Naive thymus-derived CD8-positive, alpha-beta T cell (primary cell): ENCODE measurements around the gene HOXC13. TPM values are rescaled to one million over a fixed set of nuclear protein-coding genes. Genes with fewer than 3 reads are reported as not detected.

Experiments used
- ATAC-seq, 2 donors: fragments of 150-1000 bp; cut with Tn5 transposase in 1 of 2; sonication (Bioruptor Pico), chemical (Tn5 transposase) in 1 of 2; 1 replicate in 1 of 2; 2 replicates in 1 of 2; pipeline ENCODE4 v1.10.0; 2021; ENCODE audit warnings: mild to moderate bottlenecking in 2 of 2, moderate library complexity in 2 of 2
- POLR2A ChIA-PET: fragments of 350-600 bp; sonication (Branson Sonifier 250); formaldehyde crosslinking; loops from one replicate; lab custom pipeline; 2021; ENCODE audit warnings: antibody characterized with exemption; lab: Charles Lee
- DNase-seq, 10 donors: peaks; one replicate each; pipeline versions ENCODE4 v3.0.0 to v3.0.0-alpha.2; 2020 to 2022
- H3K27ac Mint-ChIP-seq, 10 donors: one replicate each; pipeline ENCODE4 v1.8.0; 2020 to 2022; ENCODE audit warnings: mild to moderate bottlenecking in 10 of 10, mixed read lengths in 10 of 10, moderate library complexity in 4 of 10, inconsistent platforms in 1 of 10
- H3K27me3 Mint-ChIP-seq, 5 donors: one replicate each; pipeline ENCODE4 v1.8.0; 2021 to 2022; ENCODE audit warnings: mixed read lengths in 5 of 5
- H3K36me3 Mint-ChIP-seq, 3 donors: one replicate each; pipeline ENCODE4 v1.8.0; 2020 to 2022; ENCODE audit warnings: mixed read lengths in 3 of 3, mild to moderate bottlenecking in 2 of 3, inconsistent platforms in 1 of 3
- H3K4me1 Mint-ChIP-seq, 4 donors: one replicate each; pipeline ENCODE4 v1.8.0; 2021 to 2022; ENCODE audit warnings: mixed read lengths in 4 of 4
- H3K4me3 Mint-ChIP-seq, 10 donors: one replicate each; pipeline ENCODE4 v1.8.0; 2020 to 2022; ENCODE audit warnings: mild to moderate bottlenecking in 10 of 10, mixed read lengths in 10 of 10, moderate library complexity in 6 of 10, inconsistent platforms in 1 of 10
- H3K9me3 Mint-ChIP-seq, 9 donors: one replicate each; pipeline ENCODE4 v1.8.0; 2020 to 2022; ENCODE audit warnings: mixed read lengths in 9 of 9, mild to moderate bottlenecking in 3 of 9, inconsistent platforms in 1 of 9, moderate library complexity in 1 of 9
- polyA plus RNA-seq, 3 donors: library from polyadenylated mRNA; unstranded; fragments of 300-500 nt; fragmentation: Illumina TruSeq; gene quantifications; one replicate each; pipeline ENCODE4 v1.2.3, GENCODE V29; 2021
- total RNA-seq, 8 experiments: library from RNA in 2 of 8; stranded (reverse) in 2 of 8; gene quantifications; one replicate each; pipeline ENCODE4 v1.2.3 and lab custom pipeline; 2021 to 2026

HOXC13 gene
- total and polyA plus RNA-seq, 5 experiments from 2014 or later = not detected

DNA sequence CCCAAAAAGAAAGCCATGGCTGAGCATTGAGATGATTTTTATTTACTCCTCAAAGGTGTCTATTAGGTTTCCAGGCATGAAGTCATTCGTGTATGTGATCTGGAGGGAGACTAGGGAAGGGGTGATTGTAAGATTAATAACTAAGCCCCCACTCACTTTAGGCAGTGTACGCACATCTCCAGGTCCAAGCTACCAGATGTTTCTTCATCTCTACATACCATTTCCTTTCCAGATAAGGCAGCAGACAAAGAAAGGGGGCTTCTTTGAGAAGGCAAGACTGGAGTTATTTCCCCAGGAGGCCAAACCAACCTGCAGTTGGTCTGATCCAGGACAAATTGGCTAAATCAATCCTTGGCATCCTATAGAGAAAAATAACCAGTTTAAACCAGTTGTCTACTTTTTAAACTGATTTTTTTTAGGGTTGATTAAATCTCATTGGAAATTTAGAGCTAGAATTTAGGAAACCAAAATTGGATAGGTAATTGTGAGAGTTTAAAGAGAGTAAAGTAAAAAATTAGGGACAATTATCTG, 3.9 kb downstream of the HOXC13 start:
- H3K4me1 Mint-ChIP-seq = peaks cover 6 to 27% (median 12%) of the 10 kb centered on the region in 4 donors
- H3K9me3 Mint-ChIP-seq = peaks cover 0 to 6% (median 0%) of the 10 kb centered on the region in 9 donors
- ATAC-seq (no peak), DNase-seq (no peak)
- POLR2A ChIA-PET = no interaction called here
- no peak overlapping the region for H3K27ac Mint-ChIP-seq
- H3K36me3 Mint-ChIP-seq = peaks cover 0 to 4% (median 3%) of the 10 kb centered on the region in 3 donors
- H3K27me3 Mint-ChIP-seq = peaks cover 49 to 89% (median 79%) of the 10 kb centered on the region in 5 donors
- H3K4me3 Mint-ChIP-seq = no peak overlapping the region

DNA sequence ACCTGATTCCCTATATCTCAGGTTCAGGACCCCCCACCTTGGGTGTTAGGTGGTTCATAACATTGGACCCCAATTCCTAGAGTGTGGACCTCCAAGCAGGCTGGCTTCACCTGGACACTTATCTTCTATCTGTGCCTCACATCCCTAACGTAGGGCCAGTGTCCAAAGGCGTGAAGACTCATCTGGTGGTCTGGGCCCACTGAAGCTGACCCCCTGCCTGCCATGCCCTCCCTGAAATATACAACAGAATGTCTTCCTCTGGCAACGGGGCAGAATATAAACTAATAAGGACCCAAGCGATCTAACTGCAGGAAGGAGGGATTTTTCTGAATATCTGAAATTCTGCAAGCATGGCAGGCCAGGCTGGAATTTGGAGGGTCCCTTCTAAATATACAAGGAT, 5.6 kb downstream of the HOXC13 start:
- DNase-seq (no peak), ATAC-seq (no peak)
- Mint-ChIP-seq H3K4me1 (peaks cover 5 to 18% (median 7%) of the 10 kb centered on the region in 4 donors), H3K4me3 (no peak overlapping the region), H3K36me3 (peaks cover 0 to 7% (median 3%) of the 10 kb centered on the region in 3 donors), H3K9me3 (peaks cover 0 to 8% (median 0%) of the 10 kb centered on the region in 9 donors), H3K27me3 (peaks cover 57 to 95% (median 88%) of the 10 kb centered on the region in 5 donors), H3K27ac (no peak overlapping the region)
- POLR2A ChIA-PET = no interaction called here

GRCh38 chr12:53944907-53945847, 6.5 kb downstream of the HOXC13 start:
- peak overlapping the region in 2 of 10 donors; percentile 5 to 18 for H3K4me3 Mint-ChIP-seq
- H3K27ac Mint-ChIP-seq = no peak overlapping the region

DNA sequence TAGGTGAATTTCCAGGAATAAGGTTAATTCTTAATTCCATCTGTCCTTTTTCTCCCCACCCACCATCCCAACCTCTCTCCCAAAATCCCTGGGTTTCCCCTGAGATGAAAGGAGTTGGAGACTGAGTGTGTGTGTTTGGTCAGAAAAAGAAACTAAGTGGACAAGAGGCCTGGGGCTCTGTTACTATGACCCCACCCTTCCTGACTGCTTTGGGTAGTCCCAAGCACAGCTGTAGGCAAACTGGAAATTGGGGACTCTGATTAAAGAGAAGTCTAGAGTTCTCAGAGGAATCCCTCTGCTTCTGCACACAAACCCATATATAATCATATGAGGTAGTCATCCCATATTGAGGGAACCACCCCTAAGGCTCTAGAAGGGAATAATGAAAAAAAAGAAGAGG, 9.1 kb downstream of the HOXC13 start:
- Mint-ChIP-seq H3K9me3 (peaks cover 0 to 2% (median 0%) of the 10 kb centered on the region in 9 donors), H3K27me3 (peaks cover 59 to 97% (median 88%) of the 10 kb centered on the region in 5 donors), H3K36me3 (peaks cover 0 to 2% (median 1%) of the 10 kb centered on the region in 3 donors), H3K4me3 (no peak overlapping the region), H3K4me1 (peaks cover 7 to 33% (median 10%) of the 10 kb centered on the region in 4 donors), H3K27ac (no peak overlapping the region)
- DNase-seq (no peak), ATAC-seq (no peak)
- POLR2A ChIA-PET = interaction anchor here (0.7 kb wide), 1 partner anchor 456 kb away, joined by 8 read pairs; no protein-coding TSS in a partner anchor

More at GRCh38 chr12:53944907-53945847, 6.5 kb downstream of the HOXC13 start:
- POLR2A ChIA-PET = no interaction called here
- DNase-seq (no peak), ATAC-seq (no peak)
- peaks cover 0 to 8% (median 0%) of the 10 kb centered on the region in 9 donors for H3K9me3 Mint-ChIP-seq
- H3K27me3 Mint-ChIP-seq = peaks cover 58 to 97% (median 89%) of the 10 kb centered on the region in 5 donors
- H3K4me1 Mint-ChIP-seq = peaks cover under 1 to 15% (median 6%) of the 10 kb centered on the region in 4 donors
- peaks cover 0 to 3% (median 1%) of the 10 kb centered on the region in 3 donors for H3K36me3 Mint-ChIP-seq

DNA sequence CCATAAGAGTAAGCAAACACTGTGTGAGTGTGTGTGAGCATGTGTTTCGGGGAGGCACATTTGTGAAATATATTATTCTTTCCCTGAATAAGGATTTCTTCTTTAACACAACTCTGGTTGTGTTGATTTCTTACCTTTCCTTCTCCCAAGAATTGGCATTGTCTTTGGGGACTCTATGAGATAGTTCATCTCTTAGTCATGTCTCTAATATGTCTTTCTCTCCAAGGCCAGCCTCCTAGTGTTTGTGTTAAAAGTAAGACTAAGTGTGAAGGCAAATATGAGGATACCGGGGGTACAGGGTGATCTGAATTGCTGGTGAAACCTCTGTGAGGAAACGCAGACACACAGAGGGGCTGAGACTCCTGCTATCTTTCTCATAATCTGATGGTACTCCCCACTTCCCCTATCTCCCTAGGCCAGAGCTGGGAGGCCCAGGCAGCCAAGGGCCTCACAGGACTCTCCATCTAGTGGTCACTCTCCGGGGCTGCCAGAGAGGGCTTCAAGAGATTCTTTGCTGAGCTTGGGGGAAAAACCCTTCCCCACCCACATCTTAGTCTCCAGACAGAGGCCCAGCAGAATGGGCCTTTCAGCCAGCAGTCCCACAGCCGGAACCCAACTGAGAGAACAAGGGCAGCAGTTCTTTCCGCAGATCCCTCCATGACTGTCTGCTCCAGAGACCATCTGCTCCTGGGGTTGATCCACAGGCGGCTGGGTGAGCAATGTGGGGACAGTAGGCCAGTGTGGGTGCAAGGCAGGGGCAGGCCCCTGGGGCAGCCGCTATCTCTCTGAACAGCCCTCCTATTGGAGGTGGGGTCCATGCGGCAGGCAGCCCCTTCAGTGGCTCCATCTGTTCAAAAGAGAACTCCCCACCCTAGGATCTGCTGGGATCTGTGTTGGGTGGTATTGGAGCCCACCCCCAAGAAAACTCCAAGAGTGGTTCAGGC, 10.3 kb downstream of the HOXC13 start:
- POLR2A ChIA-PET = interaction anchor here (0.7 kb wide), 1 partner anchor 120 kb away, joined by 3 read pairs; no protein-coding TSS in a partner anchor
- peaks cover 10 to 41% (median 14%) of the 10 kb centered on the region in 4 donors for H3K4me1 Mint-ChIP-seq
- peak overlapping the region in 1 of 10 donors; percentile 10 for H3K27ac Mint-ChIP-seq
- ATAC-seq (no peak), DNase-seq (no peak)
- H3K9me3 Mint-ChIP-seq = peaks cover 0 to 7% (median 2%) of the 10 kb centered on the region in 9 donors
- no peak overlapping the region for H3K4me3 Mint-ChIP-seq
- peaks cover 59 to 98% (median 88%) of the 10 kb centered on the region in 5 donors for H3K27me3 Mint-ChIP-seq
- peaks cover 2 to 5% (median 2%) of the 10 kb centered on the region in 3 donors for H3K36me3 Mint-ChIP-seq

- POLR2A ChIA-PET = interaction anchor here (0.7 kb wide), 1 partner anchor 120 kb away, joined by 3 read pairs; no protein-coding TSS in a partner anchor
- peaks cover 2 to 5% (median 2%) of the 10 kb centered on the region in 3 donors for H3K36me3 Mint-ChIP-seq
- H3K9me3 Mint-ChIP-seq = peaks cover 0 to 15% (median 2%) of the 10 kb centered on the region in 9 donors
- H3K4me3 Mint-ChIP-seq = no peak overlapping the region
- peak overlapping the region in 1 of 10 donors; percentile 50 for H3K27ac Mint-ChIP-seq
- DNase-seq (no peak), ATAC-seq (no peak)
- peaks cover 56 to 98% (median 82%) of the 10 kb centered on the region in 5 donors for H3K27me3 Mint-ChIP-seq
- peaks cover 9 to 39% (median 15%) of the 10 kb centered on the region in 4 donors for H3K4me1 Mint-ChIP-seq
These were observed 11.2 kb downstream of the HOXC13 start for GRCh38 chr12:53949631-53950436.

GRCh38 chr12:53950437-53950773, 11.8 kb downstream of the HOXC13 start:
- POLR2A ChIA-PET = no interaction called here
- Mint-ChIP-seq H3K4me3 (no peak overlapping the region), H3K27ac (peak overlapping the region in 2 of 10 donors; percentile 29 to 50), H3K9me3 (peaks cover 0 to 15% (median 2%) of the 10 kb centered on the region in 9 donors), H3K27me3 (peaks cover 52 to 95% (median 77%) of the 10 kb centered on the region in 5 donors), H3K4me1 (peaks cover 5 to 34% (median 13%) of the 10 kb centered on the region in 4 donors), H3K36me3 (peaks cover 2 to 5% (median 2%) of the 10 kb centered on the region in 3 donors)
- ATAC-seq (no peak), DNase-seq (no peak)

DNA sequence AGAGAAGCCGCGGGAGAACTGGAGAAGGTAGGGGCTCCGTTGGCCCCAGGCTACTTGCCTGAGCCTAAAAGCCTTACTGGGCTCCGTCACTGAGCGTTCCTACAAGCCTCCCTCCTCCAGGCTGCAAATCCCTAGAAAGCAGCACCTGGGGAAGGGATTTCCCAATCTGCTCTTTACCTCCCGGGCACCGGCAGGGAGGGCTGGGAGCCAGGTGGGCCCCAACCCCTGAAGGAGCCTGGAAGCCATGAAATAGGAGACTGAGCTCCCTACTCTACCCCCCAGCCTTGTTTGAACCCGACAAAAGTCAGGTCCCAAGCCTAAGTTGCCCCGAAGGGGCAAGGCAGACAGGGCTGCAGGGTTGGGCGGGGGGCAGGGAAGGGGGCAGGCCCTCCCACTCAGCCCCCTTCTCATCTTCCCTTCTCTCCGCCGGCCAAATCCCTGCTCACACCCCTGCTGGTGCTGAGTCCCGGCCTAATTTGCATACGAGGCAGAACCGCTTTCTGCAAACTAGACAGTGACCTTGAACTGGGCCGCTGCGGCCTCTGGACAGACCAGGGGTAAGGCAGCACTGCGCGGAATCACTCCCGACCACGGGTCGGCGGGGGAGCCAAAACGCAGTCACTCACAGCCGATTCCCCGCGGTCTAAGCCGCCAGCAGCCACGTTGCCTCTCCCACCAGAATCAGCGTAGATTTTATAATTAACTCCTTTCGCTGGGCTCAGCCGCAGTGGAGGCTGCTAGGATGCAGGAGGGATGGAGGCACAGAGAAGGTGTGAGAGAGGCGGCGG, 12.4 kb downstream of the HOXC13 start:
- POLR2A ChIA-PET = no interaction called here

DNA sequence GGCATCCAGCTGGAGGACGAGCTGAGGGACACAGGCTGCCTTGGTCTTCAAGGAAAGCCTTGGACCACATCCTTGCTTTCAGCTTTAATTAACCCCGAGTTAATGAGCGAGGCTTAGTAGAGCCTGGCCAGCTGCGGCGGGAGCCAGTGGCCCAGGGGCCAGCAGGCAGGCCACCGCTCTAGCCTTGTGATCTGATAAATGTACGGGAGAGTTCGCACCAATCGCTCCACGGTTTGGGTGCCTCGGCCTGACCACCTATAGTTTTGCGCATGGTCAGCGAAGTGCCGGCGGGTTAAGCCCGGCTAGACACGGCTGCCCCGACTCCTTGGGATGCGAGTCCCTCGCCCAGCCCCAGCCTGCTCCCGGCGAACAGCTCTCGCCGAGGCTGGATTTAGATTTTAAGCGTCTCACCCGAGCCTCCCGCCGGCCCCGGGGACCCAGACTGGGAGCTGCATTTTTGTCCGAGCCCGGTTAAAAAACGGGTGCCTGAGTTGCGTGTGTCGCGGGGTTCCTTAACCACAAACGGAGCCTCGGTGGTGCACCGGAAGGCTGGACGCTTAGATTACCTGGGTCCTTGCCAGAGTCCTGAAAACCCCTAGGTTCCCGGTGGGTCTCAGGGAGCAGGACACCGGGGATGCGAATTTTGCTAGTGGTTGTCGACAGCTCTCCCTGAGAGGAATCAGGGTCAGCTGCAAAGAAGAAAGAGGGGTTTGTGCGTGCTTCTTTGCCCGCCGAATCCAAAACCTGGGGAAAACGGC, 13.1 kb downstream of the HOXC13 start:
- Mint-ChIP-seq H3K4me3 (peak overlapping the region in 6 of 10 donors; percentile 11 to 49 (median 34)), H3K4me1 (peaks cover 11 to 48% (median 24%) of the 10 kb centered on the region in 4 donors), H3K27ac (peak overlapping the region in 2 of 10 donors; percentile 73 to 91), H3K9me3 (peaks cover 0 to 15% (median 2%) of the 10 kb centered on the region in 9 donors), H3K27me3 (peaks cover 54 to 95% (median 78%) of the 10 kb centered on the region in 5 donors), H3K36me3 (peaks cover 2 to 5% (median 5%) of the 10 kb centered on the region in 3 donors)
- DNase-seq (no peak), ATAC-seq (no peak)
- POLR2A ChIA-PET = no interaction called here

More for the DNA sequence above, 12.4 kb downstream of the HOXC13 start:
- H3K4me1 Mint-ChIP-seq = peaks cover 6 to 40% (median 16%) of the 10 kb centered on the region in 4 donors
- H3K27ac Mint-ChIP-seq = peak overlapping the region in 2 of 10 donors; percentile 66 to 91
- peak overlapping the region in 5 of 10 donors; percentile 27 to 47 (median 35) for H3K4me3 Mint-ChIP-seq
- no peak for DNase-seq
- peaks cover 2 to 5% (median 3%) of the 10 kb centered on the region in 3 donors for H3K36me3 Mint-ChIP-seq
- H3K9me3 Mint-ChIP-seq = peaks cover 0 to 15% (median 2%) of the 10 kb centered on the region in 9 donors
- peak in 1 of 2 donors; percentile 16 for ATAC-seq
- peaks cover 49 to 95% (median 78%) of the 10 kb centered on the region in 5 donors for H3K27me3 Mint-ChIP-seq

DNA sequence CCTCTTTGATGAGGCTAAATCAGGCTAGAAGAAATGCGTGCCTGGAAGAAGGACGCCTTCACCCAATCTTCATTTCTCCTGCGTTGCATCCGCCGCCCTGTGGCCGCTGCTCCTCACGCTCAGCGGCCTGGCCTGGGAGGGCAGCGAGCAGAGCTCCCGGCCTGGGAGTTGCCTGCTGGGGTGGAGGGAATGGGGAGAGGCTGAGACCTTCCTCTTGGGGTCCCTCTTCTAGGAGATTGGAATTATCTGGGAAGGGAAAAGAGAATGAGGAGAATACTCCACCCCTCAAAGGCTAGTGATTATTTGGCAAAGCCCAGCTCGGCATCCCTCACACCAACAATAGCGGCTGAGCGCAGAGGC, 13.7 kb downstream of the HOXC13 start:
- H3K27me3 Mint-ChIP-seq = peaks cover 51 to 96% (median 74%) of the 10 kb centered on the region in 5 donors
- H3K36me3 Mint-ChIP-seq = peaks cover 2 to 5% (median 5%) of the 10 kb centered on the region in 3 donors
- H3K4me1 Mint-ChIP-seq = peaks cover 13 to 53% (median 28%) of the 10 kb centered on the region in 4 donors
- peaks cover 0 to 15% (median 2%) of the 10 kb centered on the region in 9 donors for H3K9me3 Mint-ChIP-seq
- no peak for ATAC-seq
- H3K27ac Mint-ChIP-seq = peak overlapping the region in 3 of 10 donors; percentile 37 to 91 (median 73)
- POLR2A ChIA-PET = interaction anchor here (0.6 kb wide), 1 partner anchor 615 kb away, joined by 3 read pairs; no protein-coding TSS in a partner anchor
- H3K4me3 Mint-ChIP-seq = peak overlapping the region in 4 of 10 donors; percentile 33 to 49 (median 38)
- no peak for DNase-seq
